Astrocyte of the hippocampus (primary cell): ENCODE results near the gene PAK4.

Experiments
- DNase-seq: peaks from one replicate; pipeline ENCODE4 v3.0.0; 2011; ENCODE audit warnings: low read depth, low spot score

PAK4 gene

GRCh38 chr19:39165857-39166256 is 40.3 kb downstream of the PAK4 start:
- DNase-seq, result no peak

DNA sequence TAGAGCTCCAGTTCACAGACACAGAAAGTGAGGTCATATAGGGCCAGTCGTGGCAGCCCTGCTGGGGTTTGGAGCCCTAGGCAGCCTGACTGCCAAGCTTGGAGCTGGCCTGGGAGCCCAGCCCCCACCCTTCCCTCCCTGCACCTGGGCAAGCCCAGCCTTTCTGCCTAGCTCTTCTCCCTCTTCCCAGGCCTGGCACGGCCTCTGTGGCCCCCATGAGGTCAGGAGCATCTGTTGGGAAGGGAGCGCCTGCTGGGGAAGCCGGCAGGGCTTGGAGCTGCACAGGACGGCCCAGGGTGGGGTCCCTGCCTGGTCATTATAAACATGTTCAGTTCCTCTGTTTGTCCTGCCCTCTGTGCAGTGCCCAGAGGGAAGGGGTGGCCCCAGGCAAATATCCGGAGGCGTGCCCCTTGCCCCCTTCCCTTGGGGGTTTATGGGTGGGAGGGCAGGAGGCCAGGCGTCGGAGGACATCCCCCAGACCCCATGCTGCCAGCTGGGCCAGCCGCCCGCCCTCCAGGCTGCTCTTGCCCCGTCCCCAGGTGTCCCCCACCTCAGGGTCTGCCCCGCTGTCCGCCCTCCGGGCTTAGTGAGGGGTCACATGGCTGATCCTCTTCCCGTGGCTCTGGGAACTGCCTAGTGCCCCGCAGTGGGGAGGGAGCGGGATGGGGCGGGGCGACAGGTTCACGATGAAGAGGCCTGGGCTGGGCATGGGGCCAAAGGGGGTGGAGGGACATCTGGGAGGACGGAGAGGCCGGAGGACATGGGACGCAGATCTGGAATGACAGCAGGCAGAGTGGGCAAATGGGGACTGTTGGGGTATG is 41.2 kb downstream of the PAK4 start:
- DNase-seq, result peak; percentile 40

DNA sequence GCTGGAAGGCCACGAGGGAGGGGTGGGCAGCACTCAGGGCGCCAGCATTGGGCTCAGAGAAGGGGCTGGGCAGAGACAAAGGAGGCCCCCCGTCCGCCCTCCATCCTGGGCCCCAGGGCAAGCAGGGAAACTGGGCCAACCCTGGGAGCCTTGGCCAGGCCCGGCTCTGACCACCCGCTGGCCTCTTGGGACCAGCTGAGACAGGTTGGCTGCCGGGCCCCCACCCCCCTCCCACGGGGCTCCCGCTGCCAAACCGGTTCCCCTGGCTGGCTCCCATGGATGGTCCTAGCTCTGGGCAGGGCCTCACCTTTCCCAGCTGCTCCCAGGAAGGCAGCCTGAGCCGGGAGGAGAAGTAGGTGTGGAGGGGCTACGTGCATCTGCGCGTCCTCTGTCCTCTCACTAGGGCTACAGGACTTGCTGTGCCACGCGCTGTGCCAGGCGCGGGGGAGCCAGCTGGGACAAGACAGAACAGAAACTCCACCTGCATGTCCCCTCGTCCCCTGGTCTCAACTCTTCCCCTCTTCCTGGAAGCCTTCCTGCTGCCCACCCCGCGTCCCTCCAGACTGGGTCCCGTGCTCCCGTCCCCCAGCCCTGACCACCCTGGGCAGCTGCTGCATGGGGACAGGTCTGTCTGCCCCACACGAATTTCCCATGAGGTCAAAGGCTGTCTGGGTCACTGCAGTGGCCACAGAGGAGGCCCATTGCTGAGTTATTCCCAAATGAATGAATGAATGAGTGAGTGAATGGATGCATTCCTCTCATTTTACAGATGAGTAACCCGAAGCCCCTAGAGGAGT is 42.1 kb downstream of the PAK4 start:
- no peak for DNase-seq

DNA sequence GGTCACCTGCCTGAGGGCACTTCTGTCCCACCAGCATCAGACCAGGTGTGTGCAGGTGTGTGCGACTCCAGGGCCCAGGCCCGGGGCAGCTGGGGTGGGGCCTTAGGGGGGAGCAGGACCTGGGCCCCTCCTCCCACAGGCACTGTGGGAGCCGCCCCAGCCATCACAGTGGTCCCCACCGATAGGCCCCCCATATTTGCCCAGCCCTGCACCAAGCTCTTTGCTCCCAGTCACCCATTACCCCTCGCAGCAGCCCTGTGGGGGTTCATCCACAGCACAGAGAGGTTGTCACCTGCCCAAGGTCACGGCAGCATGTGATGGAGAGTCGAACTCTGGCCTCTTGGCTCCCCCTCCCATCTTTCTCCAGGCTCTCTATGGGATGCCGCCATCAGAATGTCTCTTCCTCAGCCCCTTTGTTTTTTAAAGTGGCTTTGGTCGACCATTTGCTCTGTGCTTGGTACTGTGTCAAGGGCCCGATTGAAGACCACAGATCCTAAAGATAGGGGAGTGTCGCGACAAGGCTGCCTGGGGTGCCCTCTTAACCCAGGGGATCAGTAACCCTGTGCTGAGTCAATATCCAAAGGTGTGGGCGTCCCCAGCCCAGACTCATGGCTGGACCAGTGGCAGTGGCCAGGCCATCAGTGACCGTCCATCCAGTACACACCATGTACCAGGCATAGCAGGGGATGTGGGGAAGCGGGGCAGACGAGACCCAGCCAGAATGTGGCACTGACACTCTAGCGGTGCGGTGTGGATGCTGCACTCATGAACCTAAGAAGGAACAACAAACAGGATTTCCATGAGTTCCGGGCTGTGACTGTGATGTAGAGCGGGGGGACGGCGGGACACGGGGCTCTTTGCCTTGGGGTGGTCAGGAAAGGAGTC is 42.9 kb downstream of the PAK4 start:
- DNase-seq, result no peak

- DNase-seq, result no peak
Observed at GRCh38 chr19:39169143-39169810, 43.7 kb downstream of the PAK4 start.

GRCh38 chr19:39170386-39171231 is 45.0 kb downstream of the PAK4 start:
- DNase-seq, result no peak

DNA sequence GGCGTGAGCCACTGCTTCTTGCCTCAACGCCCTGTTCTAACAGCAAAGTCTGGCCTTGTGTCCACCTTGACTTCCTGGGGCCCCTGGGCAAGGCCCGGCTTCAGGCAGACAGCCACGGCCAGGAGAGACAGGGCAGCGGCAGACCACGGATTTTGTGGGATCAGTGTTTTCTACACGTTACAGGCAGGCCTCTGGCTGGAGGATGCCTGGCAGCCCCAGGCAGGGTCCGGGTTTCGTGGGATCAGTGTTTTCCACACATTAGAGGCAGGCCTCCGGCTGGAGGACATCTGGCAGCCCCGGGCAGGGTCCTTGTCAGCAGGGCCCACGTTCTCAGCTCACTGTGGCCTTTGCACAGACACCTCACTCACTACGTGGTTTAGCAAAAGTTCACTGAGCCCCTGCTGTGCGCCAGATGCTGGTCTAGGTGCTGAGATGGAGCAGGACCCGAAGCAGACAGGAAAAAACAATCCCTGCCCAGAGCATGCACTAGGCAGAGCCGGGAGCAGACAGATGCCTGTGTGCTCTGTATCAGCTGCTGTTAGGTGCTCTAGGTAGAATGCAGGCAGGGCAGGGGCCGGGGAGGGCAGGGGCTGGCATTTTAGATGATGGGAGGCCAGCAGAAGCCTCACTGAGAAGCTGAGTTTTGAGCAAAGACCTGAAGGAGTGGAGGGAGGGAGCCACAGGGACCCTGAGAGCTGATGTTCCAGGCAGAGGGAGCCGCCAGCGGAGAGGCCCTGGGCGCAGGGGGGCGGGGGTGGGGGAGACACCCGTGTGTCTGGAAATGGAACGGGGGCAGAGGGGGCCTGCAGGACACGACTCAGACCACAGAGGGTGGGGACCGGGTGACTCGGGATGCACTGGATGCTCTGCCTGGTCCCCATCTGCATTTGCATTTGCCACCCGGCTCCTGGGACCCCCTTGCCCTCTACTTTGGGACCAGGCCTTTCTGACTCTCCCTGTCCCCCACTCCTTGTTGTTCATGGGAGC is 46.2 kb downstream of the PAK4 start:
- DNase-seq, result no peak

- DNase-seq, result no peak
Observed at GRCh38 chr19:39172700-39173501, 47.3 kb downstream of the PAK4 start.

DNA sequence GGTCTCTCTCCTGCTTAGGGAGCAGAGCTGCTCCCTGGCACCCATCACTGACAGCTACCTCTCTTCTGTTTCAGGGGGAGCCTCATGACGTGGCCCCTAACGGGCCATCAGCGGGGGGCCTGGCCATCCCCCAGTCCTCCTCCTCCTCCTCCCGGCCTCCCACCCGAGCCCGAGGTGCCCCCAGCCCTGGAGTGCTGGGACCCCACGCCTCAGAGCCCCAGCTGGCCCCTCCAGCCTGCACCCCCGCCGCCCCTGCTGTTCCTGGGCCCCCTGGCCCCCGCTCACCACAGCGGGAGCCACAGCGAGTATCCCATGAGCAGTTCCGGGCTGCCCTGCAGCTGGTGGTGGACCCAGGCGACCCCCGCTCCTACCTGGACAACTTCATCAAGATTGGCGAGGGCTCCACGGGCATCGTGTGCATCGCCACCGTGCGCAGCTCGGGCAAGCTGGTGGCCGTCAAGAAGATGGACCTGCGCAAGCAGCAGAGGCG is 48.0 kb downstream of the PAK4 start:
- no peak for DNase-seq

- DNase-seq, result no peak
Observed at GRCh38 chr19:39174142-39174541, 48.6 kb downstream of the PAK4 start.

- no peak for DNase-seq
Observed at GRCh38 chr19:39174558-39175544, 49.3 kb downstream of the PAK4 start.

- no peak for DNase-seq
Observed at GRCh38 chr19:39175564-39175963, 50.0 kb downstream of the PAK4 start.

- no peak for DNase-seq
Observed at GRCh38 chr19:39177110-39177699, 51.6 kb downstream of the PAK4 start.

GRCh38 chr19:39177736-39178135 is 52.1 kb downstream of the PAK4 start:
- DNase-seq, result no peak

DNA sequence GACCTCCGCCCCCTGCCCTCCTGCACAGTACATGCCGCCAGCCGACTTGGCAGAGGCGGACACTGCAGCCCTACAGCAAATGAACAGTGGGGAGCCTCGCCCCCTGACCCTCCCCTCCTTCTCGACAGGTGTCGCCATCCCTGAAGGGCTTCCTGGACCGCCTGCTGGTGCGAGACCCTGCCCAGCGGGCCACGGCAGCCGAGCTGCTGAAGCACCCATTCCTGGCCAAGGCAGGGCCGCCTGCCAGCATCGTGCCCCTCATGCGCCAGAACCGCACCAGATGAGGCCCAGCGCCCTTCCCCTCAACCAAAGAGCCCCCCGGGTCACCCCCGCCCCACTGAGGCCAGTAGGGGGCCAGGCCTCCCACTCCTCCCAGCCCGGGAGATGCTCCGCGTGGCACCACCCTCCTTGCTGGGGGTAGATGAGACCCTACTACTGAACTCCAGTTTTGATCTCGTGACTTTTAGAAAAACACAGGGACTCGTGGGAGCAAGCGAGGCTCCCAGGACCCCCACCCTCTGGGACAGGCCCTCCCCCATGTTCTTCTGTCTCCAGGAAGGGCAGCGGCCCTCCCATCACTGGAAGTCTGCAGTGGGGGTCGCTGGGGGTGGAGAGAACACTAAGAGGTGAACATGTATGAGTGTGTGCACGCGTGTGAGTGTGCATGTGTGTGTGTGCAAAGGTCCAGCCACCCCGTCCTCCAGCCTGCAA is 52.9 kb downstream of the PAK4 start:
- no peak for DNase-seq

- no peak for DNase-seq
Observed at GRCh38 chr19:39179754-39180153, 54.2 kb downstream of the PAK4 start.
